Measurements from ENCODE around the gene RNF8. TPM values are rescaled to one million over a fixed set of nuclear protein-coding genes. Genes with fewer than 3 reads are reported as not detected.

The RNF8 gene
- total RNA-seq, 1 experiment from 2014 or later = 35.9 TPM

DNA sequence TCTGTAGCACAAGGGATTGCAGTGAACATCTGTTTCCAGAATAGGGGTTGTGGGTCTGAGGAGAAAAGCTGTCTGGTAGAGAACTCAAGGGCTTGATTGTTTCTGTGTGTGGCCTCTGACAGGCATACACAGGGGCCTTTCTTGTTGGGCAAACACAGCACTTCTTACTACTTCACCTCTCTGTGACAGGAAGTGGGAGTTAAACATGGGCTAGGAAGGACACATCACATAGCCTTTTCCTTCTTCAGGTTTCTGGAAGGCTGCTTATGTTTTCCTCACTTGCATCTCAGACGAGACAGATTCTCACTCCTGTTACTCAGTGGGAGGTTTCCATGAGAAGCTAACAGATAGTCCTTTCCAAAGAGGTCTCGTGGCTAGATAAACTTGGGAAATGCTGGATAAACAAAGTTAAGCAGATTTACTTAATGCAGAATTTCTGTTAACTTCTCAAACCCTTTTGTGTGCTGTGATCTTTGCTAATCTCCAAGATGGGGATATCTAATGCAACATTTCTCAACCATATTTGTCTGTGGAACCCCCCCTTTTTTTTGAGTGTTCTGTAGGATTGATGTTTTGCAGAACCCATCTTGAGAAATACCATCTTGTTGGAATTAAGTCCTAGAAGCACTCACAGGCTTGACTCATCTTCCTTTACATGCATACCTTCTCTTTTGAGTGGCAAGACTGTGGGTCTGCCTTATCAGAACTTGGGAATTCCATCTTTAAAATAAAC, 41.9 kb upstream of the RNF8 start (continued):
- TF ChIP-seq CDX4 (CRISPR knock-in tag; IDR thresholded peaks at IDR 0.05; ENCODE audit: borderline replicate concordance) (no peak), TCF7 (CRISPR knock-in tag; IDR thresholded peaks at IDR 0.05; ENCODE audit: low read depth) (no peak), ZNF317 (CRISPR knock-in tag; IDR thresholded peaks at IDR 0.05; ENCODE audit: borderline replicate concordance, low read depth) (no peak), SMAD3 (CRISPR knock-in tag; IDR thresholded peaks at IDR 0.05; ENCODE audit: borderline replicate concordance) (no peak), ATF1 (CRISPR knock-in tag; IDR thresholded peaks at IDR 0.05) (no peak), ELF4 (CRISPR knock-in tag; IDR thresholded peaks at IDR 0.05; ENCODE audit: low read depth) (no peak)

DNA sequence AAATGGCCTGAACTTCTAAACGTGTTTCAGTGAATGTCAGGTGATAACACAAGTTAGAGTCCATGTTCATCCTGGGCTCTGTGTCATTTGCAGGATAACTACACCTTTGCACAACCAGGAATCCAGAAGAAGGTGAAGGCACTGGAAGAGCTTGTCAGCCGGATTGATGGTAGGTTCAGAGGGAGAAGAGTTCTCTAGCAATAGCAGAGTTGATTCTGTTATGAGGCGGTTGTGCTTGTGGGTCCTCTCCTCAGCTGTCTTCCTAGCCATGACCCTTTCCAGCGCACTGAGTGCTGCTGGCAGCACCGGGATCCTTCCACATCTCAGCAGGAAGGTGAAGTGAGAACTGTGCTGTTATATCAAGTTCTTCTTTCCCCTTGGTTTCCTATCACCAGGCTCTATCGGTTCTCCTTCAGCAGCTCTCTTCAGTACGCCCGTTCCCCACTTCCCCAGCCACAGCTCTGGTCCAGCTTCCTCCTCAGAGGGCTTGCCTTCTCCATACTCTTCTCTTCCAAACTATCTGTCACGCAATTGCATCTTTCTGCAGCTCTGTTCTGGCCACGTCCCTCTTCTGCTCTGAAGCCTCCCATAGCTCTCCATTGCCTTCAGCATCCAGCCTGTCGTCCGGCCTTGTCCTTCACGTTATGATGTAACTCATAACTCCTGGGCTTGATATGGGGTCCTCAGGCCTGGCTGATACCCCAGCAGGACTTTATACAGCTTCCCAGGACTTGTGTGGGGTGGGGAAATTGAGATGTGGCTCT, 39.9 kb upstream of the RNF8 start:
- Mint-ChIP-seq H3K27me3 (ENCODE audit: low read depth) (no peaks in the 10 kb centered on the region), H3K4me1 (no peaks in the 10 kb centered on the region), H3K9me3 (no peaks in the 10 kb centered on the region), H3K27ac (peak overlapping the region; percentile 10; the same call in 1 of the 2 replicates), H3K4me3 (no peak overlapping the region), H3K36me3 (peaks cover 18% of the 10 kb centered on the region)
- ATAC-seq = no peak
- ChIA-PET POLR2A (interaction anchor here (0.6 kb wide), 1 partner anchor 10 kb away, joined by 3 read pairs; no protein-coding TSS in a partner anchor), CTCF (interaction anchor here (0.6 to 2.7 kb wide), 25 partner anchors 8 to 333 kb away, joined by 3 to 35 read pairs (median 4); partner anchors contain the start of genes PIM1, TBC1D22B and TMEM217)
- no peak for DNase-seq (ENCODE audit: low spot score)
- no peak for TF ChIP-seq ZNF317 (CRISPR knock-in tag; IDR thresholded peaks at IDR 0.05; ENCODE audit: borderline replicate concordance, low read depth)
- TF ChIP-seq ZNF263 (CRISPR knock-in tag; IDR thresholded peaks at IDR 0.05; ENCODE audit: low read depth) = no peak
- TF ChIP-seq JUN (CRISPR knock-in tag; IDR thresholded peaks at IDR 0.05) = no peak
- no peak for TF ChIP-seq CREM (CRISPR knock-in tag; IDR thresholded peaks at IDR 0.05)
- TF ChIP-seq TCF7 (CRISPR knock-in tag; IDR thresholded peaks at IDR 0.05; ENCODE audit: low read depth) = no peak
- no peak for TF ChIP-seq ZNF416 (CRISPR knock-in tag; IDR thresholded peaks at IDR 0.05)
- TF ChIP-seq, protein P1, sequence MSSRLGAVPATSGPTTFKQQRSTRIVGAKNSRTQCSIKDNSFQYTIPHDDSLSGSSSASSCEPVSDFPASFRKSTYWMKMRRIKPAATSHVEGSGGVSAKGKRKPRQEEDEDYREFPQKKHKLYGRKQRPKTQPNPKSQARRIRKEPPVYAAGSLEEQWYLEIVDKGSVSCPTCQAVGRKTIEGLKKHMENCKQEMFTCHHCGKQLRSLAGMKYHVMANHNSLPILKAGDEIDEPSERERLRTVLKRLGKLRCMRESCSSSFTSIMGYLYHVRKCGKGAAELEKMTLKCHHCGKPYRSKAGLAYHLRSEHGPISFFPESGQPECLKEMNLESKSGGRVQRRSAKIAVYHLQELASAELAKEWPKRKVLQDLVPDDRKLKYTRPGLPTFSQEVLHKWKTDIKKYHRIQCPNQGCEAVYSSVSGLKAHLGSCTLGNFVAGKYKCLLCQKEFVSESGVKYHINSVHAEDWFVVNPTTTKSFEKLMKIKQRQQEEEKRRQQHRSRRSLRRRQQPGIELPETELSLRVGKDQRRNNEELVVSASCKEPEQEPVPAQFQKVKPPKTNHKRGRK (CRISPR knock-in tag; IDR thresholded peaks at IDR 0.05; ENCODE audit: borderline replicate concordance) = no peak

DNA sequence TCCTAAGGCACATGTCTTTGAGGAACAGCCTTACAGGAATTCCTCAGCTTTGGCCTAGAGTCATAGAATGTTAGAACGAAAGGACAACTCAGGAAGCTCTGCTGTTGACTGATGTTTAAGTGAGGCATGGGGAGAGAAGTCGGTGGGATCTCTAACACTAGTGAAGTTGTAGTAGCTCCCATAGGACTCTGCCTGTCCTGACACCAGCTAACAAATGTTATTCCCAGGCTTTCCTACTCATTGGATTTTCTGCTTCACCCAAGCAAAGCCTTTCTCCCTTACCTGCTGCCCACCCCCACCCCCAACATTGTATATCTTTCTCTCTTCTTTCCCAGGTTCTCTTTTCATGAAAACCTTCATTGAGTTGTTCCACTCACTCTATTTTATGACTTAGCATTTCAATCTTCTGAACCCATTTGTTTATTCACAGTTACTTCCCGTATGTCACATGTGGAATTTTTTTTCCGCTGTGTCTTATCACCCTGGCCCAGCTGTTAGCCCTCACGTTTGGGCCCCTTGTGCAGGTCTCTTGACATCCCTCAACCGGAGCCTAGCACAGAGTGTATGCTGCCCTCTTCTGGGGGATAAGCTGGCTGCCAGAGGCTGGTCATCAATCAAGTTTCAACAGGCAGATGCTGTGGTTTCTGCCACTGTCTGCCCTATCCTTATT, 39.2 kb upstream of the RNF8 start:
- H3K4me1 Mint-ChIP-seq = no peaks in the 10 kb centered on the region
- ChIA-PET POLR2A (interaction anchor here (0.6 kb wide), 1 partner anchor 10 kb away, joined by 3 read pairs; no protein-coding TSS in a partner anchor), CTCF (interaction anchor here (0.5 to 2.7 kb wide), 31 partner anchors 9 to 334 kb away, joined by 3 to 35 read pairs (median 4); partner anchors contain the start of genes PIM1, TBC1D22B and TMEM217)
- no peak for TF ChIP-seq ZNF219 (CRISPR knock-in tag; IDR thresholded peaks at IDR 0.05; ENCODE audit: borderline replicate concordance)
- TF ChIP-seq ZNF281 (CRISPR knock-in tag; IDR thresholded peaks at IDR 0.05) = no peak
- peak; percentile 47 for TF ChIP-seq CTCF (IDR thresholded peaks at IDR 0.05)
- peaks cover 17% of the 10 kb centered on the region for H3K36me3 Mint-ChIP-seq
- ATAC-seq (peak; percentile 97), DNase-seq (ENCODE audit: low spot score) (peak; percentile 61)
- peak overlapping the region; percentile 10; the same call in 1 of the 2 replicates for H3K27ac Mint-ChIP-seq
- H3K27me3 Mint-ChIP-seq (ENCODE audit: low read depth) = no peaks in the 10 kb centered on the region
- H3K9me3 Mint-ChIP-seq = no peaks in the 10 kb centered on the region
- H3K4me3 Mint-ChIP-seq = no peak overlapping the region

All from WTC11 (cell line).